GM21717 (cell line): ENCODE data around the gene TSPAN5.

Experiments
- ATAC-seq: cut with Tn5 transposase; IDR thresholded peaks from one replicate; pipeline ENCODE4 v1.9.1; 2021; ENCODE audit warnings: mild to moderate bottlenecking, moderate library complexity; ENCODE audit not compliant: unreplicated experiment

TSPAN5 gene

DNA sequence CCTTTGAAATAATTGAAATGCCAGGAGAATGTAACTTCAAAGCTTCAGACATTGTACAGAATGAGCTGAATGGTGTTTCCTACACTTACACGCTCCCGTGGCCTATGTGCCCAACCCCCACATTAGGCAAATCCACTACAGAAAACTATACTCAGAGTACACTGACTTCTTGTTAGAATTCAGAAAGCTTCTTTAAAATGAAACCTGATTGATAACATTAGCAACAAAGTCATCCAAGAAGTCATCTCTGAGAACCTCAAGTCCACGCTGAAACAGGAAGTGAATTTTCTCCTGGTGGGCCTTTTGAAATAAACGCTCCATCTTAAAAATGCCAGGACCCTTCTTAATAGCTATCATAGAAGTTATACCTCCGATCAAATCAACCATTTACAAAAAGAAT, 136.3 kb downstream of the TSPAN5 start:
- ATAC-seq, result no peak

DNA sequence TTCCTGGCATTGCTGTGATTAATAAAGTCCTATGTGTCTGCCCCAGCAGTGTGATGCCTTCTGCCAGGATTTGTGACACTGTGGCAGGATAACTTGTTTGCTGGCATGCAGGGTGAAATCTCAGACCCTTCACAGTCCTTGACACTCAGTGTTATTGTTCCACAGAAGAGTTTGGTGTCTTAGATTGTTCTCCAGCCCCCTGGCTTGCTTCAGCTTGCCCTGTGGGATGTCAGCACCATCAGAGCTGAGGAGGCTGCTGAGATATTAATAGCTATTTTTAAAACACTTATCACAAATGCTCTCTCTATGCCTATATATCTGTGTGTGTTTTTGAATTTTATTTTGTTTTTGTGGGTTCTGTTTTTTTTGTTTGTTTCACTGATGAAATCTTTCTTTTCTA, 136.9 kb downstream of the TSPAN5 start:
- ATAC-seq, result no peak

DNA sequence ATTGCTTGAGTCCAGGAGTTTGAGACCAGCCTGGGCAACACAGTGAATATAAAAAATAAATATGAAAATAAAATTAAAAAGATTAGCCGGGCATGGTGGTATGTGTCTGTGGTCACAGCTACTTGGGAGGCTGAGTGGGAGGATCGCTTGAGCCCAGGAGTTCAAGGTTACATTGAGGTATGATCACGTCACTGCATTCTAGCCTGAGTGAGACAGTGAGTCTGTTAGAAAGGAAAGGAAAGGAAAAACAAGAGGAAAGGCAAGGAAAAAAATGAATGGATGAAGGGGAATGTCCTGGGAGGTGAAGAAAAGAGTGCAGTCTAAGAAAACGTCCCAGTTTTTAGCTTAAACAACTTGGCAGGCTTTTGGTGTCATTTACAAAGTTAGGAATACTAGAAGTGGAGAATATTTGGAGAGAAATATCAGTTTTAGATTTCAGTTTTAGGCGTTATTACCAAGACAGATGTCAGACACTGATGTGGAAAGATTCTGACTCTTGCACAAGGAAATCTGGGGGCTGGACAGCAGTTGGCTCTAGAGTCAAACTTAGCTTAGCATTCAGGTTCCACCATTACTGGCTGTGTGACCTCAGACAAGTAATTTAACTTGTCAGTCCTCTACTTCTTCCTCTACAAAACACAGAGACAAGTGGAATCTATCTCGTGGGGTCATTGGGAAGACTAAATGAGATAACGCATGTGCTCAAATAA, 139.0 kb downstream of the TSPAN5 start:
- no peak for ATAC-seq

DNA sequence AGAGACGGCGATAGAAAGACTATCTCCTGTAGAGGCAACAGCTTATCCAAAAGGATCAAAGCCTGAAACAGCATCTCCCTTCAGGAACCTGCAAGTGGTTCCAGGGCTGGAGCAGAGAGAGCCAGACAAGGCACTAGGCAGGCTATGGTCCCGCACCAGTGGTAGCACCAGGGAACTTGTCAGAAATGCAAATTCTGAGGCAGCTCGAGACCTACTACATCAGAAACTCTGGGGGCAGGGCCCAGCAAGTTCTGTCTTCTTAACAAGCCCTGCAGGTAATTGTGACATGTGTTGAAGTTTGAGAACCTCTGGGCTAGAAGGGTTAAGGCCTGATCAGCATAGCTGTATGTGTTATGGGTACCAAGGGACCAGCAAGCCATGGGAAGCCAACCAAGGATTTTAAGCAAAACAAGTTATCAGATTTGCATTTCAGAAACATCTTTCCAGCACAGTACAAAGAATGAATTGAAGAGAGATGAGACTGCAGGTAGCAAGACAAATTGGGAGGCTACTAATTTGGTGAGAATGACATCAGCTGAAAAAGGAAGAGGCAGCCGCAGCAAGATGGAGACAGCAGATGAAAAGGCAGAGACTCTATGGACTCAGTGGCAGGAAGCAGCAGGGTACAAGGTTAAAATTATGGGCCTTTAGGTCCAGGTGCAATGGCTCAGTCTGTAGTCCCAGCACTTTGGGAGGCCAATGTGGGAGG, 139.7 kb downstream of the TSPAN5 start:
- ATAC-seq, result peak; percentile 98

DNA sequence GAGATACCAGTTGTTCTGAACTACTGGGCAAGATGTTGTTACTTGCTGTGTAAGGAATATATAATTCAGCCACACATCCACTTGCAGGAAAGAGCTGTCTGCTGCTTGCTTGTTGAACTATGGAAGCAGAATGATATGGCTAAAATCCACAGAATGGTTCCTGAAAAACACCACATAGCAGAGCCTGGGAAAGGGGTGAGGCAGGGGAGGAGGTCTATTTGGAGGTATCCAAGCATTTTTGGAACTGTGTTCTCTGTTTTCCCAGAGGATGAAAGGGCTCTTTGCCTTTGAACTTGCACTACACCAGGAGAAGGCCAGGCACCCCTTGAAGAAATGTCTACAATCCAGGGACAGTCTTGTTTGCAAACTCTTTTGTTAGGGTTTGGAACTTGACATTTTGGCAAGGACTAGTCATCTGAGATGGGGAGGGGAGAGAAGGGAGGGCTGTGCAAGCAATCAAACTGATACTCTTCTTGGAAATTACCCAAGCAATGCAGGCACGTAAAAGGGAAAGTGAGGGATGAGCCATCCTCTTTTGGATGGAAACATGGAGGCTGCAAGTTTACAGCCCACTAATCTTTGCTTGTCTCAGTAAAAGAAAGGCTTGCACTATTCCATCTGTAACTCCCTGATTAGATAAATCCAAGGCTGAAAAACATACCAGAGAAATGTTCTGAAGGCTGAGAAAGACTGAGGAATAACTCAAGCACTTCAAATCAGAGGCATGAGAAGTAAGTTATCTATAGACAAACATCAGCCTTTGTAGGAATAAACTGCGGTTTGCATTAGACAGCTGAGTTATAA, 141.0 kb downstream of the TSPAN5 start:
- ATAC-seq, result no peak

DNA sequence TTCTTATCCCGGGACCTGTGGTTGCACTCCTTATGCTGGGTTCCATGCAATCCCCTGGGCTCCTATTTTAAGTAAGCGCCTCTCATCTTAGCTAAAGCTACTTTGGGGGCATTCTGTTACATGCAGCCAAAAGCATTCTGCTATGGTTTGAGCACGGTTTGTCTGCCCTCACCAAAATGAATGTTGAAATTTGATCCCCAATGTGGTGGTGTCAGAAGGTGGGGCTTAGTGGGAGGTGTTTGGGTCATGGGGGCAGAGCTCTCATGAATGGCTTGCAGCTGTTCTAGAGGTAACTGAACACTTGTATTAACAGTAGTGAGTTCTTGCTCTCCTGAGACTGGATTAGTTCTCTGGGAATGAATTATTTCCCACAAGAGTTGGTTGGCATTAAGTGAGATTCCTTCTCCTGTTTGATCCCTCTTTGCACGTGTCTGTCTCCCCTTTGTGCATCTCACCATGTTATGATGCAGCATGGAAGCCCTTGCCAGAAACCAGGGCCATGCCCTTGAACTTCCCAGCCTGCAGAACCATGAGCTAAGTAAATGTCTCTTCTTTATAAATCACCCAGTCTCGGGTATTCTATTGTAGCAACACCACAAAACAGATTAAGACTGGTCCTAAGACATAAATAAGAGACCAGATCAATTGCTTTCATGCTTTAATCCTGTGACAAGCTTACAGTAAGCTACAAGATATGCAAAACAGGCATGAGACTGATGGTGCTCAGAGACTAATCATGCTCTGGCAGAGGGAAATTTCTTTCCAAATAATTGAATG, 141.8 kb downstream of the TSPAN5 start:
- ATAC-seq, result no peak

DNA sequence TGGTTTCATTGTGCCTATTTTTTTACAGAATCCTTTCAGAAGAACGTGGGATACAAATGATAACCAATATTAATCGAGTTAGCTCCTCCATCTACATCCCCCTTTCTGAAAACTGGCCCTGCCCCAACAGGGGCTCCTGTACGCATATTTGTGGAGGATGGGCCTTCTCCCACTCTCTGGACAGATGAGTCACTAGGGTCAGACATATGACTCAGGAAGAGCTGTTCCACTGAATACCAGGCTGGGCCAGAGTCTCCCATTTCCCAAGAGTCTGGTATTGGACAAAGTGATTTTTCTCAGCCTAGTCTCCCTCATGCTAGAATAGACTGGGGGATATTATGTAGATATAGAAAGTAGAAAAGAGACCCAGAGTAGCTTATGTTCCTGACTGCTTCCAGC, 142.4 kb downstream of the TSPAN5 start:
- ATAC-seq, result no peak

DNA sequence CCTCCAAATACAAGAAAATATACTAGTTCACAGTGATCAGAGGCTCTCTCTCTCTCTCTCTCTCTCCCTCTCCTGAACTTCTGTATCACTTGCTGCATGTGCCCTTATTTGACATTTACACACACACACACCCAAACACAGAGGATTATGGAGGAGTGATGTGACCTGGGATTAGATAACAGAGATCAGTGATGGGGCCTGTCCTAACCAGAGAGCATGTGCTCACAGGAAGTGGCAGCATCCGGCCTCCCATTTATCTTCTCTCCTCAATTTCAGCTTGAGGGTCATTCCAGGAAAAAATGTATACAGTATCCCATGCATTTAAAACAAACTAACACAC, 143.0 kb downstream of the TSPAN5 start:
- no peak for ATAC-seq

DNA sequence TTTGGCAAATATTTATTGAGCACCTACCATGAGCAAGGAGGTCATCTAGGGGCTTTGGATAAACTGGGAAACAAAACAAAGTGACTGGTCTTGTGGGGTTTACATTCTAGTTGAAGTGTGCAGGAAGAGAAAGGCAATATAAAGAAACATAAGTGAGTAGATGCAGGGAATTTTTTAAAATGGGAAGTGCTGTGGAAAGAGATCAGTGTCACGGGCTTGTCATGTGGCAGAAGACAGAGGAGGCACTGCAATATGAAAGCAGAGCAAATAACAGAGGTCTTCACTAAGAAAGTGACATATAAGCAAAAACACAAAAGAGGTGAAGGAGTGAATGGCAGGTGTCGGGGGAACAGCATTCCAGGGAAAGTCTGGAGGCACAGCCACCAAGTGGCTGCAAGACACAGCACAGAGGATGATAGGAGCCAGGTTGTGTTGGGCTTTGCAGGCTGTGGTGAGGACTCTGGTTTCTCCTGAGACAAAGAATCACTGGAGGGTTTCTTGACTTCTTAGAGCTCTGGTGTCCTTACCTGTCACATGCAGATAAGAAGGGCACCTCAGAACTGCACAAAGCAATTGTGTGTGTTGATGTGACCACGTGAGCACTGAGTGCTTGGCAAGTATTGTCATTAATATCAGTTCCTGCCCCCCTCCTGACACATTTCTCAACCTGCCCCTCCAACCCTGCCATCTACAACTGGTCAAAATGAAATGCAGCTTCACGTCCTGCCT, 143.5 kb downstream of the TSPAN5 start:
- no peak for ATAC-seq

DNA sequence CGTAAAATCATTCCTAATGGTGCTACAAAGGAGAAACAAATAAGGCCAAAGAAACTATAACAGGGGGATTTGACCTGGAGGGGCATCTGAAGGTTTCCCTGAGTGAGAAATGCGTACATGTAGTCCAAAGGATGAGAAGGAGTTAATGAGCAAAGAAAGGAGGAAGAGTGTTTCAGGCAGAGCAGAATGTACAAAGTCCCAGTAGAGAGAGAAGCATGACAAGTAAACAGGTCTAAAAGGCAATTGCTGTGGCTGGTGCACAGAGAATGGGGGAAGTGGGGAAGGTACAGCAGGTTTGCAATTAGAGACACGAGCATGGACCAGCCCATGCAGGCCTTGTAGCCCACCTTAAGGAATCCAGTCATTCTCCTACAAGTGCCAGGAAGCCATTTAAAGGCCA, 145.5 kb downstream of the TSPAN5 start:
- ATAC-seq, result no peak

DNA sequence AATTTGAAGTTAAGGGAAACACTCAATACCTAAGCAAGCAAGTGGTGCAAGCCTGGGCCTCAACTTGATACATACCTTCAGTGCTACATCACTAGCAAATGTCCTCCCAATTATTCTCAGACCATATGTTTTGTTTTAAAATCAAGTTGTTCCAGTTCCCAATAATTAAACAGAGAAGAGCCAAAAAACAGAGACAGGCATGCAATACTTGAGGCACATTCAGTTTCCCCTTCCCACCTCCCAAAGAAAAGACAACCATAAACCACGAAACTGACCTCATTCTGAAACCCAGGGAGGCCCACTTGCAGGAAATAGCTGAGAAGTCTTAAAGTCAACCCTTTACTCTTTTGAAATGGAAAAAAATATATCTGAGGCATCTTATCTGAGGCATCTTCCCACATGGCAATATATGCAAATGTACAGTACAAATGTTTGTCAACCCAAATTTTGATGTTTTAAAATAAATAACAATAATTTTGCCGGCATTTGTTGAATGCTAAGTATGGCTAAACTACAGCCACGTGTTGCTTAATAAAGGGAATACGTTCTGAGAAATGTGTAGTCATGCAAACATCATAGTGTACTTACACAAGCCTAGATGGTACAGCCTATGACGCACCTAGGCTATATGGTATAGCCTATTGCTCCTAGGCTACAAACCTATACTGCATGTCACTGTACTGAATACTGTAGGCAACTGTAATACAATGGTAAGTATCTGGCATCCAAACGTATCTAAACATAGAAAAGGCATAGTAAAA, 147.5 kb downstream of the TSPAN5 start:
- ATAC-seq, result no peak

DNA sequence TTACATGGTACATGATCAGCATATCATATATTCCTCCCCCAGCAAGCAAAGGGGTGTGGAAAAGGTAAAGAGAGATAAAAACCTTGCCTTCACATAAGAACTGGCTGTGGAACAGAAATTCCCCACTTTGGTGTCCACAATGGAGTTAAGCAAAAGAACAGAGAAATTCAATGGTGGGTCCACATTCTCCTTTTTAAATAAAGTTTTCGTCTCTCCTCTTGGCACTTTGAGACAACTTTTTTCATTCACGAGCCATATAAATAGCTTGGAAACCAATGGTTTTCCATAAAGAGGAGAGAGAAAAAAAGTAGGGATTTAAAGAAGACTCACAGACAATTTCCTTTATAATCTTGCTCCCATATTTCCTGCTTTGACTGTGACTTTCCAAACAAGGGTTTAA, 148.1 kb downstream of the TSPAN5 start:
- no peak for ATAC-seq

DNA sequence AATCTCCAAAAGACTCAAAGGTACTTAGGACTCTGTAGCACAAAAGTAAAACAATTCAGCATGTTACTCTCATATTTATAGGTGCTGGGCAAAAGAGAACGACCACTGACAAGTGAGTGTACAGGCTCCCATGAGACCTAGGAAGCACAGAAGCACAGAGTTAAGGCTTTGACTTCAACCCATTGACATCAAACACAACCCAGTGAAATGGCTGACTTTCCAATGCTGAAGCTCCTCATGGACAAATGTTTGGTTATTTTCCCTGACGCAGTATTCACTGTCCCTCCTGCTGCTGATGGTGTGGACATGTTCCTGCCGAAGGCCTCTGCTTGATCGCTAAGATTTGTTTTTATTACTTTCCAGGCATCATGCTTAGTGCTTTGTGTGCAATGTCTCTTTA, 148.7 kb downstream of the TSPAN5 start:
- no peak for ATAC-seq

DNA sequence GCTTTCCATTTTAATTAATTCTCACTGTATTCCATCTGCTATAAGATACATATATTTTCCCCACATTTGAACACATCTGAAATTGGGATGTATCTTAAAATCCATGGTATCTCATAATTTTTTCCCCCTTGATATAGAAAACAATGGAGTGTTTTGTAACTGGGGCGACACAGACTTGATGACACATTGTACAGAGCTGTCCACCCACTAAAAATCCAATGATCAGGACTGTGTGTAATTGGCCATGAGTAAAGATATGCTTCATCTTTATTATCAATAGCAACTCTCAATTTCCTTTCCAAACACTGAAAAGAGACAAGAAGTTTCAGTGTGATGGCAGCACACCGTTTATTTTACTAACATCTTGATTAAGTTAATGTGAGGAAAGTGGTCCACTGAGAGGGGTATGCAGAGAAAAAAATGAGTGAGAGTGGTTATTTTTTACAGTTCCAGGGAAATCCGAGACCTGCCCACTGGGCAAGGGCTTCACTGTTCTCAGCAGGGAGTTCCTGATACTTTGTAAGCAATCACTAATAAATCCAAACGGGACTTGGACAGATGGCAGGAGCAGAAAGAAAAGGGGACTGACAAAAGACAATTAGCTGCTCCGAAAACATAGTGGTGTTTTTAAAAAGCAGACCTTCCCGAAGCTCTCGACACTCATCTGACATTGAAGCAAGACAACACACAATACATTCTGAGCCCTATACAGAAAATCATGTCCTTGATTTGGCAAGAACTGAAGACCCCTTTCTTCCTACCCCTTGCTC, 149.4 kb downstream of the TSPAN5 start:
- ATAC-seq, result no peak

DNA sequence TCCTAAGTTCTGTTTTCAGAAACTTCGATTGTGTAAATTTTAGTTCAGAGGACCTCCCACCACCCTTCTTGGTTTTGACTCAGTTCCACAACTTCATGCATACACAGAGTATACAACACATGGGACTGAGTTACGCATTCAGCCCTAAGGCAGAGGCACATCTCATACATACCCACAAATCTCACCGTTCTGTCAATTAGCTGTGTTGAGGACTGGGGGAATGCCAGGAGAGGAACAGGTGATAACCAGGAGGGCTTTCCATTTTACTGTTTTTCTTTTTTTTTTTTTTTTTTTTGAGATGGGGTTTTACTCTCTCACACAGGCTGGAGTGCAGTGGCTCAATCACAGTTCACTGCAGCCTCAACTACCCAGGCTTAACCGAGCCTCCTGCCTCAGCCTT, 150.2 kb downstream of the TSPAN5 start:
- peak; percentile 53 for ATAC-seq

DNA sequence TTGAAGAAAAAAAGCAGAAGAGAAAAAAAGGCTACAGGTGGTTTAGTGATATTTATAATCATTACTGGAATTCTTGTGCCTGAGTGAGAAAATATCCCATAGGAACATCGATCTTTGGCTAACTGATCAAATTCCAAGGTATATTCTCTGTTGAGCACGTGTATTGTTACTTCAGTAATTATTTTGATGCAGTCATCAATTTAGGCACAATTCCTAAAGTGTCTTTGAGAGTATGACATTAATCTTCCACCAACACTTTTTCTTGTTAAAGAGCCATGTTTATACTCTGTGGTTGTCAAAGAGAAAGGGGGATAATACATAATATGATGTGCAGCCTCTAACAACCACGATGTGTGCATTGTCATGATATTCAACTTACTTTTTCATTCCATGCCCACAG, 151.1 kb downstream of the TSPAN5 start:
- ATAC-seq, result no peak

DNA sequence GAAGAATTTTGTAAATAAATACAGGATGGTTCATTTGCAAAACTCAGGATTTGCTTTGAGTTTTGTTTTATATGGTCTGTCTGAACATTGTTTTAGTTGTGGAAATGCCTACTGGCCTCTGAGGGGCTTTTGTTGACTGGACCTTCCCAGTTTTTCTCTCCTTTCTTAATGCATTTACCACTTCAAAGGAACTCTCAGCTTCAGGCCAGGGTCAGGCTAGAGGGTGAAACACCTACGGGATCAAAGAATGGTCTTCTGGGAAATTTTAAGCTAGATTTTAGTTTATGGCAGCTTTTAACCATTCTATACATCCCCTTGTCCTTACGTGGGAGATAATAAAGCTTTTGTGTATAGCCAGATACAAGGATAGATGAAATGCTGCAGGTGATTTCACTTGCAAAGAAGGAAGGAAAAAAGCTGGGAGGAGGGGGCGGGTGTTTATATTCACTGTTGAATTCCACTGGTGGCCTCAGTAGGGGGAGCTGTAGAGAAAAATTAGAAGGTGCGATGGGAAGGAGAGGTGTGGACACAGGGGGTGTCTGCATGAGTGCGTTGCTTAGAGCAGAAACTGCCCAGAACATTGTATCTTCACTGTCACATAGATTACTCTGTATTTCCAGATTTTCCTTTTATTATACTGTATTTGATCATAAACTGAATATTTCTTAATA, 151.8 kb downstream of the TSPAN5 start:
- no peak for ATAC-seq

DNA sequence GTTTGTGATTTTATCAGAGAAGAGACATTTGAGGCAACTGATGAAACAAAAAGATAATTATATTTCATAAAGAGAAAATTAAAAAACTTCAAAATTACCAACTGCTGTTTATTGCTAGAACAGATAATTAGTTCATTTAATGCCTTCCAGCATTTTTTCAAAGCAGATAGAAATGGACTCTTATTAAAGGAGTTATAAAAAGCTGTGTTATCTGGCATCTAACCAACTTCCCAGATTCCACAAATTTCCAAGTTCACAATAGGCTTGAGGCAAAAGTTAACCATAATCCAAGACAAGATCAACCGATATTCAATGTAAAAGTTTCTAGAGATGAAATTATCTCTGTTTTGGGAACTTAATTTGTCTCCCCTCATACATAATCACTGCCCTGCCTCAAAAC, 152.4 kb downstream of the TSPAN5 start:
- ATAC-seq, result no peak

DNA sequence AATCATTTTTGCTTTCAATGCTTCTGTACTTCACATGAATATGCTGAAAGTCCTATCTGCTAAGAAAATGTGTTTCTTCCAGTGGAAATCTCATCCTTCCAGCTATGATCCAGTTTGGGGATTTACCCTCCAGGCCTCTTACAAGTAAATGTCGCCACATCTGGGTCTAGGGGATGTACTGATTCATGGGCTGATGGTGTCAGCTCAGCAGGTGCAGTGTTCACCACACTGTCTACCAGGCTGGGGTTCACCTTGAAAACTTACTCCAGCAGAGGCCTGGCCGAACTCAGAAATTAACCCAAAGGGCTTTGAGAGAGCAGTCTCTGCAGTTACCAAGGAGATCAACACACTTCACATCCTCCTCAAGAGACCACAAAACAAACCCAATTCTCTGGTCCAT, 154.3 kb downstream of the TSPAN5 start:
- no peak for ATAC-seq
